Pancreas (tissue), 10 donors: ENCODE measurements around the gene SNRPD3. TPM values are rescaled to one million over a fixed set of nuclear protein-coding genes. Genes with fewer than 3 reads are reported as not detected.
A peak's percentile ranks its signal among the peaks of the same experiment; 100 is the strongest.

Experiments
- ATAC-seq, 4 donors: fragments of 200-7000 bp; cut with Tn5 transposase; one replicate each; pipeline versions ENCODE4 v1.8.0 to v1.9.1; 2020; ENCODE audit warnings: mild to moderate bottlenecking in 4 of 4, moderate library complexity in 4 of 4
- DNase-seq, 6 donors: peaks; one replicate each; pipeline ENCODE4 v3.0.0-alpha.2; 2020
- FAIRE-seq: peaks from 2 replicates; lab custom pipeline; 2012; peaks lifted over from hg19 to GRCh38; lab: Jason Lieb, UNC
- H3K27ac ChIP-seq, 4 donors: fragments of 200-600 bp; sonication (generic); 1 replicate in 3 of 4; 2 replicates in 1 of 4; pipeline versions ENCODE4 v1.5.0 to v1.8.0; 2020
- H3K27me3 ChIP-seq, 4 donors: fragments of 200-600 bp; one replicate each; pipeline ENCODE4 v1.8.0; 2021
- H3K36me3 ChIP-seq, 3 donors: fragments of 200-600 bp; sonication (generic) in 1 of 3; one replicate each; pipeline versions ENCODE4 v1.5.0 to v1.8.0; 2020 to 2021
- H3K4me1 ChIP-seq, 3 donors: fragments of 200-600 bp; one replicate each; pipeline ENCODE4 v1.8.0; 2021
- H3K4me3 ChIP-seq, 4 donors: fragments of 200-600 bp; sonication (generic) in 2 of 4; one replicate each; pipeline versions ENCODE4 v1.5.0 to v1.8.0; 2020 to 2021
- H3K9me3 ChIP-seq, 4 donors: fragments of 200-600 bp; one replicate each; pipeline ENCODE4 v1.8.0; 2021
- WGBS, 2 donors: extraction: QIAGEN DNeasy Blood & Tissue Kit; methylation state at CpG; one replicate each; pipeline ENCODE4 v1.1.7; 2013; 5-methylcytosine and 5-hydroxymethylcytosine counted together
- intact Hi-C, 3 donors: fragments of 100-400 bp; cut with DNase I; formaldehyde crosslinking; loops; one replicate each; pipeline versions ENCODE4 v1.11.1 to v1.14.2; 2022
- polyA plus RNA-seq, 2 donors: library from polyadenylated mRNA; stranded (reverse); fragments of 200-250 nt; gene quantifications; one replicate each; pipeline ENCODE4 v1.2.3, GENCODE V29; 2013
- total RNA-seq, 6 donors: library from RNA; stranded (reverse); fragmentation: NEBNext Ultra II Directional in 4 of 6; extraction: Animal tissue kit (Norgen Biotek cat#: 25700) in 4 of 6; gene quantifications; one replicate each; pipeline versions ENCODE4 v1.2.1 to v1.2.4, GENCODE V29; 2021 to 2023
- TF ChIP-seq, protein P1 (sequence below), 4 donors: fragments of 200-600 bp; sonication (generic) in 3 of 4; IDR thresholded peaks; one replicate each; pipeline versions ENCODE4 v1.5.0 to v1.8.0; 2021; ENCODE audit warnings: antibody characterized with exemption in 4 of 4
- donor health status: healthy with polysubstance abuse.
- donor health status: DM: no; HTN: no; CAD: no; lungs with moderate emphysema.
- donor health status: DM: no; HTN: no; CAD: no.
- donor health status: control.
- donor health status: control.
- donor health status: Bipolar disorder and iron deficiency.
- donor health status: DM: yes; HTN: yes; CAD: no.
- donor health status: DM: no; HTN: no; CAD: no.
- donor health status: DM: no; HTN: no; CAD: no.
- donor health status: DM: yes; HTN: yes; CAD: no.

SNRPD3 gene
- total and polyA plus RNA-seq, 8 donors, result 15.9 to 58.1 (median 29.8) TPM

DNA sequence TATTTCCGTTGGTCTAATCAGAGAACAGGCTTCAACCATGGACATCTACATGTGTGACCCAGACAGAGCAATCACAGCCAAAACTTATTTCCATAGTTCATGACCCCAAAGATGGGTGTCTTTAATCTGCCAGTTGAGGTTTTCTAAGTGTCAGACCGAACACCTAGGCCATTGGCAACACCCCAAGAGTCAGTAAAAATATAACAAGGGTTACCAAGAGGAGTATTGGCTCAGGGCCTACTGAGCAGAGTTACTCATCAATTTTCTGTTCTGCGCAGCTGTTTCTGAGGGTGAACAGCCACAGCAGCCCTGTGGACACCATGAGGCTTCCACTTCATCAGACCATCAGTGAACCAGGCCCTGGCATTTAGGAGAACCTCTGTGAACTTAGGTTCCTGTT is 19.7 kb upstream of the SNRPD3 start:
- Histone ChIP-seq H3K27ac (no peak overlapping the region), H3K4me3 (no peak overlapping the region), H3K9me3 (no peaks in the 10 kb centered on the region), H3K36me3 (peaks cover 0 to 13% (median 4%) of the 10 kb centered on the region in 3 donors), H3K27me3 (no peaks in the 10 kb centered on the region), H3K4me1 (peaks cover 8 to 14% (median 9%) of the 10 kb centered on the region in 3 donors)
- no peak for FAIRE-seq
- intact Hi-C loops, result no loop called here
- no peak for DNase-seq
- TF ChIP-seq, protein P1, sequence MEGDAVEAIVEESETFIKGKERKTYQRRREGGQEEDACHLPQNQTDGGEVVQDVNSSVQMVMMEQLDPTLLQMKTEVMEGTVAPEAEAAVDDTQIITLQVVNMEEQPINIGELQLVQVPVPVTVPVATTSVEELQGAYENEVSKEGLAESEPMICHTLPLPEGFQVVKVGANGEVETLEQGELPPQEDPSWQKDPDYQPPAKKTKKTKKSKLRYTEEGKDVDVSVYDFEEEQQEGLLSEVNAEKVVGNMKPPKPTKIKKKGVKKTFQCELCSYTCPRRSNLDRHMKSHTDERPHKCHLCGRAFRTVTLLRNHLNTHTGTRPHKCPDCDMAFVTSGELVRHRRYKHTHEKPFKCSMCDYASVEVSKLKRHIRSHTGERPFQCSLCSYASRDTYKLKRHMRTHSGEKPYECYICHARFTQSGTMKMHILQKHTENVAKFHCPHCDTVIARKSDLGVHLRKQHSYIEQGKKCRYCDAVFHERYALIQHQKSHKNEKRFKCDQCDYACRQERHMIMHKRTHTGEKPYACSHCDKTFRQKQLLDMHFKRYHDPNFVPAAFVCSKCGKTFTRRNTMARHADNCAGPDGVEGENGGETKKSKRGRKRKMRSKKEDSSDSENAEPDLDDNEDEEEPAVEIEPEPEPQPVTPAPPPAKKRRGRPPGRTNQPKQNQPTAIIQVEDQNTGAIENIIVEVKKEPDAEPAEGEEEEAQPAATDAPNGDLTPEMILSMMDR (IDR thresholded peaks at IDR 0.05), result no peak
- WGBS, 2 donors, result 30 to 38% methylated on average over 3 of the region's 3 CpGs
- ATAC-seq, result peak in 2 of 4 donors; percentile 23 to 27

DNA sequence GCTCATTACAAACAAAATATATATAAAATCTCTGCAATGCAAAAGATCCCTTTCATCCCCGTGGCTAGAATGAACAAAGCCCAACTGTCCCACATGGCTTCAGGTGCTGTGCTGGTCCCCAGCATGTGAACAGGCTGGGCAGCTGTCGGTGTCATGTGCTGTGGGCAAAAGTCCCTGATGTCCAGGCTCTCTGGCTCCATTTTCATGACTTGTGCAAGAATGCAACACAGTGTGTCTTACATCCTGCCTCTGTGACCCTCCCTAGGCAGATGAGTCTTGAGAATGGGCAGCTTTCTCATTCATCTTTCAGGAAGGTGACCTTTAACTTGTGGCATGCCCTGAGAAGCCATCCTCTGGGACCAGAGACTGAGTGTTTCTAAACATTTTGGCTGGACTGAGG is 15.3 kb upstream of the SNRPD3 start:
- H3K9me3 ChIP-seq, result no peaks in the 10 kb centered on the region
- FAIRE-seq (no peak), ATAC-seq (no peak), DNase-seq (no peak)
- WGBS, 2 donors, result 91 to 97% methylated on average over 2 of the region's 2 CpGs
- H3K36me3 ChIP-seq, result peaks cover 0 to 41% (median 22%) of the 10 kb centered on the region in 3 donors
- intact Hi-C loops, result no loop called here
- TF ChIP-seq, protein P1 (IDR thresholded peaks at IDR 0.05), result no peak
- no peak overlapping the region for H3K27ac ChIP-seq
- no peak overlapping the region for H3K4me3 ChIP-seq
- H3K27me3 ChIP-seq, result no peaks in the 10 kb centered on the region
- H3K4me1 ChIP-seq, result peaks cover 19 to 23% (median 20%) of the 10 kb centered on the region in 3 donors

DNA sequence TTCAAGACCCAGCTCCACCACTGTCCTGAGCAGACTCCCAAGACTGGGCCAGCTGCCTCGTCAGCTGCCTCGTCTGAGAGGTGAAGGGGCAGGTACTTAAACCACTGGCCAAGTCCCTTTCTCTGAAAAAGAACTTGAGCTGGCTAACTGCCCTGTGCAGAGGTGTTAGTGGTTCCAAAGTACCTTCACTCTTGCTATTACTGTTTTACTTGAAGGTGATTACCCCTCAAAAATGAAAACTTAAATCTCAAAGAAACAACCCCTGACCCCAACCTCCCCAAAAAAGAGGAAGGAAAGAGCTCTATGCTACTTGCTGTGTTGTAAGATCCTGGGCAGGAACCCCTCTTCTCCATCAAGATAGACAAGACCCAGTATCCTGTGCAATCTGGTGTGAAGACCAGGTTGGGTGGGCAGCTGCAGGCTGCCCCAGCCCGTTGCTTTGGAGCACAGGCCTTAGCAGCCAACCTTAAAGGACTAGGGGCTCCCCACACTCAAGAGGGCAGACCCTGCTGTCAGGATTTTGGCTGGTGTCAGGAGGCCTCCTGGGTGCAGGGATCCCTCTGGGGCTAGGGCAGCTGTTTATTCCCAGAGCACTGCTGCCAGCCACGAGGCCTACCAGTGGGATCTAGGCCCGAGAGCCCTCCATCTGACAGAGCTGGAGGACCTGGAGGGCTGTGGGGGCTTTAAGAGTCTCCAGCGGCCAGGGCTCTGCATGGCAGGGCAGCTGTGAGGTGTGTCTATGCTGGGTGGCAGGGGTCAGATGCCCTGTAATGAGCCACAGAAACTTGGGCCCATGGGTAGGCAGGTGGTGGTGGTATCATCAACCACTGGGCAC is 13.9 kb upstream of the SNRPD3 start:
- intact Hi-C loops, result no loop called here
- peaks cover 0 to 45% (median 27%) of the 10 kb centered on the region in 3 donors for H3K36me3 ChIP-seq

DNA sequence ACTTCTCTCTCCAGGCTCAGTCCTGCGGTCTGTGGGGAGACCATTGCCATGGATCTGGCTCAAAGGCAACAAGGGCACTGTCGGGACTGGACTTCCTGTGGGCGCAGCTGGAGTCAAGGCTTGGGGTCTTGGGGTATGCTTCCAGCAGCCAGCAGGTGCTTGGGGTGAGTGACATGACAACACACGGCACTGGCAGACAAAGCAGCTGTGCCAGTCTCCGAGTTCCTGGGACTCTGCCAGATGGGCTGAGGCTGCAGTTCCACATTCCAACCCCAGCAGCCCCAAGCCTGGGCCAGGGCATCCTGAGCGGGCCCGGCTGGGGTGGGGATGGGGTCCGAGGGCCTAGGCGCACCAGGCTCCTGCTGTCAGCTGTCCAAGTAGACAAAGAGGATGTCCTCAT is 13.2 kb upstream of the SNRPD3 start:
- Histone ChIP-seq H3K36me3 (peaks cover 0 to 53% (median 33%) of the 10 kb centered on the region in 3 donors), H3K4me1 (peaks cover 19 to 25% (median 20%) of the 10 kb centered on the region in 3 donors), H3K27me3 (no peaks in the 10 kb centered on the region), H3K9me3 (no peaks in the 10 kb centered on the region), H3K4me3 (no peak overlapping the region), H3K27ac (peak overlapping the region in 1 of 4 donors; percentile 27)
- FAIRE-seq, result no peak
- WGBS, 2 donors, result 25 to 40% methylated on average over 9 of the region's 9 CpGs
- TF ChIP-seq, protein P1 (IDR thresholded peaks at IDR 0.05), result no peak
- intact Hi-C loops, result no loop called here
- DNase-seq, result peak; percentile 58 to 88 (median 76)
- ATAC-seq, result peak; percentile 58 to 85 (median 72)

More for the DNA sequence above, 13.9 kb upstream of the SNRPD3 start:
- ATAC-seq, result no peak
- Histone ChIP-seq H3K9me3 (no peaks in the 10 kb centered on the region), H3K4me3 (no peak overlapping the region), H3K27ac (no peak overlapping the region), H3K27me3 (no peaks in the 10 kb centered on the region), H3K4me1 (peaks cover 19 to 25% (median 20%) of the 10 kb centered on the region in 3 donors)
- 59 to 71% methylated on average over 6 of the region's 6 CpGs for WGBS, 2 donors
- no peak for FAIRE-seq
- DNase-seq, result peak in 1 of 6 donors; percentile 31
- TF ChIP-seq, protein P1 (IDR thresholded peaks at IDR 0.05), result no peak
